Measurements from ENCODE around the gene TMCO4.

TMCO4 gene

DNA sequence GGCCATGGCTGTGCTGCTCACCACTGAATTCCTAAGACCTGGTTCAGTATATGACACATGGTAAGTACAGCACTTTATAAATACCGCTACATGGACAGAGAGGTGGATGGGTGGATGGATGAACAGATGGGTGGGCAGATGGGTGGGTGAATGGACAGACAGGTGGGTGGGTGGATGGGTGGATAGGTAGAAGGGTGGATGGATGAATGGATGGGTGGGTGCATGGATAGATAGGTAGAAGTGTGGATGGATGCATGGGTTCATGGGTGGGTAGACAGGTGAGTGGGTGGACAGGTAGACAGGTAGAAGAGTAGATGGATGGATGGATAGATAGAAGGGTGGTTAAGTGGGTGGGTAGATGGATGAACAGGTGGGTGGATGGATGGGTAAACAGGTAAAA lies 54.8 kb downstream of the TMCO4 start:
- DNase-seq: no peak

DNA sequence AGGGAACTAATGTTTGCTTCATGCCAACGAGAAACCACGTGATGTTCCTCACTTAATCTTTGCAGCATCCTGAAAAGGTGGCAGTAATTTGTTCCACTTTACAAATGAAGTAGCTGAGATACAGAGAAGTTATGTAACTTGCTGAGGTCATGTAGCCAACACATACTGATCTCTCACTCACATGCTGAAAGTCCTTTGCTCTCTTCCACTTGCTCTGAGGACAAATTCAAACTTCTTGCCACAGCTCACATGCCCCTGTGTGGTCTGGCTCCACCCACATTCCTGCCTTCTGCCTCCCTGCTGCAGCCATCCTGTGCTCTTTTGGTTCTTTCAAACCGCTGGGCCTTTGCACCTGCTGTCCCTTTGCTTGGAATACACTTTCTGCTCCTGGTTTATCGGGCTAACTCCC lies 55.4 kb downstream of the TMCO4 start:
- no peak for DNase-seq

DNA sequence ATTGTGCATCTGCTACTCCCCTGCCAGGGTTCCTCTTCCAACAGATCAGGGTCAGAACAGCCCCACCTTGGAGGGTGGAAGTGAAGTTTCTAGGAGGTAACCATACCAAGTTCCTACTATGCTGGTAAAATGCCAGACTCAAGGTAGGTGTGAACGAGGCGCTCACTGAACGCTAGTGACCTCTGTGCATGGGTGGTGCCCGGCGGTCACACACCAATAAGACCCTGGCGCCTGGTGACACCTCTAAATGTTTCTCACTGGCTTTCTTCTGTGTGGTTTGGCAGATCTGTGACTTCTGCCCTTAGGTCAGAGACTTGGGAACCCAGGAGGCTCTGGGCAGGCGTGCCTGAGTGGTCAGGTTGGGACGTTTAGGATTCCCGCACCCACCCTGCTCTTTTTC lies 55.9 kb downstream of the TMCO4 start:
- no peak for DNase-seq

DNA sequence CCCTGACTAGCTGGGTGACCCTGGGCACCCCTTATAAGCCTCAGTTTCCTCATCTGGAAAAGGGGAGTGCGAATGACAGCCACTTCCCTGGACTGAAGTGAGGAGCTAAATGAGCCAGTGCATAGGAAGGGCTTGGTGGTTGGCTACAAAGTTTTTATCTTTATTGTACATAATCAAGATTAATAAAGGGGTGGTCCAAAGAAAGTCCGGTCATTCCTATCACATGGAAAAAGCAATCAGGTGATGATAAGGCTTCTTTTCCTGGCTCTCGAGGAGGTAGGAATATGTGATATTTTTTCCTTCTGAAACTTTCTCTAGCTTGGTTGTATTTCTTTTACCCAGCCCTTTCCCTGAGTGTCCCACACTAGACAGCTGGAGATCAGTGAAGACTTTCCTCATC lies 56.5 kb downstream of the TMCO4 start:
- DNase-seq: no peak

DNA sequence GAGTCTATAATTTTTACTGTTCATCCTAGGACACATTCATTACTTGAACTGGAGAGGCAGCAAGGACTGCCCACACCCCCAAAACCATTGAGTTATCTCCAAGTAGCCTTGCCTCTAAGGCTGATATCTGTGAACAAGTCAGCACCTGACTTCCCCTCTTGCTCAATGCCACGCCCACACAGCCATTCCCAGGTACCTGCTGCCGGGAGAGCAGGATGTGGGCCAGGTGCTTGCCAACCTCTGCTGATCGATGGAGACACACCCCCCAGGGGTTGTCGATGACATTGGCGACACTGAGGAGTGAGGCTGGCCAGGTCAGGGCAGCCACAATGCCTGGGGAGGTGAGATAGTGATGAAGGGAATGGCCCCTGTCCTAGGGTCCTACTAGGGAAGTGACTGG lies 60.1 kb downstream of the TMCO4 start:
- DNase-seq: no peak

DNA sequence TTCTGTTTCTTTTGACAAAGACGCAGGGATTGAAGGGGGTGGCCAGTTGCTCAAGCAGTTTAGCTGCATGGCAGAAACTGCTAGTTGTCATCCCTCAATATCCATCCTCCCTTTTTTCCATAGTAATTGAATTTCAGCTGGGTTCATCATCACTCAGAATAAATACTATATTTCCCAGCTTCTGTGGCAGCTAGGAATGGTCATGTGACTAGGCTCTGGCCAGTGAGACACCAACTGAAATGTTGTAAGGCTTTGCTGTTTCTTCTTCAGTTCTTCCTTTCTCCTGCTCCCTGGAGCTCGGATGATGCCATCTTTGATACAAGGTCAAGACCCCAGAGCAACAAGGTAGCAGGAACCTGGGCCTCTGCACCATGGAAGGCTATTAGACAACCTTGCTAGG lies 61.0 kb downstream of the TMCO4 start:
- no peak for DNase-seq

DNA sequence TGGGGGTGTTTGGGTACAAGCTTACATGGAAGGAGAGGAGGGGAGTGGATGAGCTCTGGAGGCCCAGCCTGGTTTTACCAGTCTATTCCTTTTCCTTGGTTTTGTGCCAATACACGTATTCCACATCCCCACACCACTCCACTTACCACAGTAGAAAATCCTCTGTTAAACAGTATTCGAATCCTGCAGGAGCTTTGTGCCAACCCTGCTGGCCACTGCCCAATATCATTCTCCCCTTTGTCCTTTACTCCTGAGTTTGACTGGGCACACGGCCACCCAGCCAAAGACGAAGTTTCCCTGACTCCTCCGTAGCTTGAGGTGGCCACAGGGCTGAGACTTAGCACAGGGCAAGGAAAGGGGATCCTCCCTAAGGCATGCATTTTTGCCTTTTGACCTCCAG lies 61.6 kb downstream of the TMCO4 start:
- DNase-seq: no peak

DNA sequence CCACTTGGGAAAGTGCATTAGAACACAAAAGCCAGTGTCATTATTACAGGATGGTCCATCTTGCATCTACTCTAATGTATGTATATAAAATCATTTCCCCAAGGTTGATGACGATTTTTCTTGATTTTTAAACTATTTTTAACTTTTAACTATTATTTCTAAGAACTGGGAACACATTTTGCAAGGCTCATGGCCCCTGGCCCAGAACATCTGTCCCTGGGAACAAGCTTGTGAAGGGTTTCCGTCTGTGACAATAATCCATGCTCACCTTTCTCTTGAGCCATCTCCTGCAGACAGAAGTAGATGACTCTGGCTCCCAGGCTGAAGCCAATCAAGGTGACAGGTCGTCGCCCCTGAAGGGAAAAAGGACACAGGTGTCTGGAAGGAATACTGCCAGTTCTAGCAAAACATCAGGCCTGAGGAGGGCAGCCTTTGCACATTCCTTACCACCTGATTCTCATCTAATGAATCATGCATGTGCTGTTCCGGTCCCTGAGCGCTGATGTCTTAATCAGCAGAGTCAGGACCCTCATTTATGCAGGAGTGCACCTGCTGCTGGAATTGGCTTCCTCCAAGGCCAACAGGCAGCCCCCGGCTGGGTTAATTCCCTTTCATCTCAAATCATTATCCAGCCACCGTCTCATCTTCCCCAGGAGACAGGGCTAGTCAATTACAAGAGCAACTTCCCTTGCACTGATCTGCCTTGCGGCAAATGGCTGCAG lies 62.5 kb downstream of the TMCO4 start:
- no peak for DNase-seq

DNA sequence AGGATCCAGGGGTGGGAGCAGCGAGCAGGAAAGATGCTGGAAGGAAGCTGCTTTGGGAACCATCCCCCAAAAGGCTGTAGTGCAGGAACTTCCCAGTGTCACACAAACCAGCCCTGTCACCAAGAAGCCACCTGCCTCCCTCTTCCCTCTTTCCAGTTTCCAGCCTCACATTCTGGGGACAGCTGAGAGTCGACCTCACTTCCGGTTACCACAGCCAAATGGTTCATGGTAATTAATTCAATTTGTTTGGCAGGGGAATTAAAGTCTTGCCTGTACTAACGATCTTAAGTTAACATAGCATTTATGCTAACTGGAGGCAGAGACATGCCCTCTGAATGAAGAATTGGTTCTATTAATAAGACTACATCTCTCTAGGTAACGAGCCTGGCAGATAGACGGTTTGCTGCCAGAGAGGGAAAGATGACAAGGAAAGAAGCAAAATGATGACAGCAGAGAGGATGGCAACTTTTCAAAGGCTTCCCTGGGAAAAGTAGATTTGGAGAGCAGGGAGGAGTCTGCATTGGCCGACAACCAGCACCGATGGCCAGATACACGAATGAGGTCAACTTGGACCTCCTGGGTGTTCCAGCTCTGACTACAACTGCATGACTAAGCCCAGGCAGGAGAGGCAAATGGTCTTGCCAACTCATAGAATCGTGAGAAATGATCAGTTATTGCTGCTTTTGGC lies 64.1 kb downstream of the TMCO4 start:
- DNase-seq: no peak

DNA sequence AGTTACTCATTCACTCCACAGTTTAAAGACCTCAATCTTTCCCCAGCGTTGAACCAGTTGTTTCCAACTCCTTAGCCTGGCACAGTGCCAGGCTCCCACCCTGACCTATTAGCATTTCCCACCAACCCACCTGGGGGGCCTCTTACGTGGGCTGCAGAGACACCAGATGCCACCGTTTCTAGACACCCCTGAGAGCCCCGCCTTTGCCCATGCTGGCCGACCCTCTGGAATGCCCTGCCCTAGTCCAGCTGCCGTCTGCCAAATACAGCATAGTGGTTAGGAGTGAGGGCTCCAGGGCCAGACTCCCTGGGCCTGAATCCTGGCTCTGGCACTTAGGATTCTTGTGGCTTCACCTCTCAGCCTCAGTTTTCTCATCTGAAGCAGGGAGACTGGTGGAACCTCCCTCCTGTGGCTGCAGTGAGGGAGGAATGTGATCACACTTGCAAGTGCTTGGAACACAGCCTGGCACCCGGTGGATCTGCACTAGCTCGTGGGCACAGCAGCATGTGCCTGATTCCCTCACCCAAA lies 65.2 kb downstream of the TMCO4 start:
- no peak for DNase-seq

DNA sequence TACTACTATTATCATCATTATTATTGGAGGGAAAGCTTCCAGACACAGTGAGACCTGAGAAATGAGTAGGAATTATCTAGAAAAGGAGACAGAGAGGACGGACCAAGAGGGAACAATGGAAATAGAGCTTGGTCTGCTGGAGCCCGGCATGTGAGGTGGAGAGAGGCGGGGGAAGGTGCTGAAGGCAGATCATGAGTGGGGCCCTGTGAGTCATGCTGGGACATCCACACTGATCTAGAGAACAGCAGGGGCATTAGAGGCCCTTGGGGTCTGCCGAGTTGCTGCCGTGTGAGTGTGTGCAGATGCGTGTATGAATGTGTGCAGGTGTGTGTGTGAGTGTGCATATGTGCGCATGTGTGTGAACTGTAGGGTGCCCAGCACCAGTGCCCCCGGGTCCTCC lies 65.7 kb downstream of the TMCO4 start:
- DNase-seq: no peak

DNA sequence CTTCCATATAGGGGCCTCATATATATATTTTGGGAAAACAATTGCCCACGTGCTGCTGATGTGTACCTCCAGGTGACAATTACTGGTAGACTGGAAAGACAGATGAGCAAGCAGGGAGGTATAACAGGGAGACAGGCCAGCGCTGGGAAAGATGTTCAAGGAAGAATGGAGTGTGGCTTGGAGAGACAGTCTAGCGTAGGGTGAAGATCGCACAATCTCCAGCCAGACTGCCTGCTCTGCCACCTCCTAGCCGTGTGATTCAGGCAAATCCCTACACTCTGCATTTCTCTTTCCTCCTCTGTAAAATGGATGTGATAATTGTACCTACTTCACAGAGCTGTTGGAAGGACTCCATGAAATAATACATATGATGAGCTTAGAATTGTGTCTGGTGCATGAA lies 66.1 kb downstream of the TMCO4 start:
- no peak for DNase-seq

DNA sequence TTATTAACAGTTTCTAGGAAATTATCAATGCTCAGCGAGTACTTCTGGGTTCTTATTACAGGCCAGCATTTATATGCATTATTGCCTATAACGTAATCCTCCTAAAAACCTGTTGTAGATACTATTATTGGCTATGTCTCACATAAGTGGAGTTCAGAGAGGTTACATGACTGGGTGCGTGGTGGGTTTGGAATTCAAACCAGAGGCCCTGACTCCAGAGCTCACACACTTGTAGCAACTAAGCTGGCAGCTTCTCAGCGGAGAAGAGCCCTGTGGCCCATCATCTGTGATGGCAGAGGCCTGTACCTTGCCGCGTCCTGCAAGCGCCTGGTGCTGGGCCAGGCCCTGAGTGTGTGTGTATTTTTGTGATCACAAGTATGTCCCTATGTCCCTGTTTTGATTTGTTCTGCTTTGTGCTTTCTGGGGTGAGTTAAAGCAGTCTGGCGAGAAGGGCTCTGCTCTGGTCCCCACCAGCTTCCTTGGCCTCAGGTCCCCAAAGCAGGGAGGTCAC lies 68.3 kb downstream of the TMCO4 start:
- DNase-seq: no peak

DNA sequence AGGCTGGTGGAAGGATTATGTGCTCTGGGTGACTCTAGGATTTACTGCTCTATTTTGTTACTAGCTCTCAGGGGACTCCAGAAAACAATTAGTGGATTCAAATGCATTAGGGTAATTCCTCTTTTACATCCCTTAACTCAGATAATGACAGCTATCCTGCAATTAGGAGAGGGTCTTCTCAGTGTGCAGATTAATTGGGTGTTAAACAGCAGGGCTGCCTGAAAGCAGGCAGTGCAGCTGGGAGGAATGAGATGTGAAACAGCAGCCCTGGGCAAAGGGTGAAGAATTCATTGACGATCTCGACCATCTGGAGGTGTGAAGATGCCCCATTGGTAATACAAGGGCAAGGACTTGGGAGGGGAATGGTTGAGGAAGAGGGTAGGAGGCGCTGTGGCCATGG lies 68.9 kb downstream of the TMCO4 start:
- DNase-seq: no peak

DNA sequence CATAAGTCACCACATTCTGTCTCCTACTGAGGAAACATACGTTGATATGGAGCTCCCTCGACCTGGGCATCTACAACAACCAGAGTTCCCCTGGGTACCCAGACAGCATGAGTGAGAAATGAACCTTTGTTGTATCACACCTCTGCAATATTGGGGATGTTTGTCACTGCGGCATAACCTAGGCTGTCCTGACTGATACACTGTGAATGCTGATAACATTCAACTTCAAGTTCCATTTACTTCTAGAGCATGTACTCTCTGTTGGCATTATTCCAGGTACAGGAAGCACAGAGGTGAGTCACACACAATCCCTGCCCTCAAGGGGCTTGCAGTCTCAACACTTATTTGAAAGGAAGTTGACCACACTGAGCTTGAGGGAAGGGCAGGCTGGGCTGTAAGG lies 69.5 kb downstream of the TMCO4 start:
- no peak for DNase-seq

DNA sequence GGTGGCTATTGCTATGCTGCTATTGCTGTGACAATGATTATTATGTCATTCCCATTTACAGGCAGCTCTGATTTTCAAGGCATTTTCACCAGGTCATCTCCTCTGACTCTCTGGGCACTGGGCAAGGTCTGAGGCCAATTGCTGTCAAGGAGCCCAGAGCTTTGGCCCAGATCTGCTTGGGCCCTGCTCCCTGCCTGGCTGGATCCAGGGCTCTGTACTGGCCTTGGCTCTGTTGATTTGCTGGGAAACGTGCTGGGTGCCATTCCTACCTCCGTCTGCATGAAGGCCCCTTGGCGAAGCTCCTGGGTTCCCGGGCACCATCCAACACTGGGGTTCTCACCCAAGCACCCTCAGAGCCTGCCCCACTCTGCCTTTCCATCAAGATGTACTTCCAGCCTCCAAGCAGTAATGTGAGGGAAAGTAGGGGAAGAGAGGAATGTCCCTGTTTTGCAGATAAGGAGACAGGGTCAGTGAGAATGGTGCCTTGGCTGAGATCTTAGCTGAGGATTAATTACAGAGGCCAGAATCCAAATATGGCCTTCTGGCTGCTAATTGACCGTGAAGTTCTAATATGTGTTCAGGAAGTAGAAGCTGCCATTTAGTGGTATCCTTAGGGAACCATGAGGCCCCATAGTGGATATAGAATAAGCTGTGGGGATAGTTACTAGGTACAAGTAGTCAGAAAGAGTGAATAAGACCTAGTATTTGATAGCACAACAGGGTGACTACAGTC lies 71.1 kb downstream of the TMCO4 start:
- no peak for DNase-seq

DNA sequence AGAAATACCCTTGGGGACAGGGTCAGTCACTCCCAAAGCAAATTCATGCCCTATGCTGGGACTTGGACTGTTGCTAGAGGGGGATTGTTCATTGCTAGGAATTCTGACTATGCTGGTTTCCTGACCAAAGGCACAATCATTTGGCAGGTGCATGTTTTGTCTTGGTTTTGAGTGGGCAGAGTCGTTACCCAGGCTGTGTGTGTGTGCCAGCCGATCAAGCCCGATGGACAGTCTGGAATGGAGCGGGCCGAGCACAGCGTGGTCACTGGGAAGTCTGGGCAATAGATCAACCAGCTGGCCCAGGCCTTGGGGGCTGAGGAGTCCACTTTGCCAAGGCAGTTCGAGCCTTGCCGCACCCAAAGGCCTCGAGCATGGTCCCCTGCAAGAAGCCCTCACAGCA lies 74.1 kb downstream of the TMCO4 start:
- DNase-seq: no peak

DNA sequence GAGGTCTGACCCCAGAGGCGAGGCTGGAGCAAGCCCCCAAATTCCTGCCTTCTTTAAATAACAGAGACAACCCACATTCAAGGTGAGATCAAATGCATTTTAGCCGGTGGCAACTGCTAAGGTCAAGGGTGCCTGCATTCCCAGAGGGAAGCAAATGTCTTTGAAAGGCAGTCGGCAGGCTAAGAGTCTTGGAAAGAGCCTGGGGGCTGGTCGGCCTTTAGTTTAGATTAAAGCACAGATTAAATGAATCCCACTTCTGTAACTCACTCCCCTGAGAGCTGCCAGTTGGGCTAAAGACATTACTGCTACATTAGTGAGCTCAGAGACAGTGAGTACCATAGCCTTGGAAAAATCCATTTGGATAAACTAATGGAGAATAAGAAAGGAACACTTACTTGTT lies 75.8 kb downstream of the TMCO4 start:
- no peak for DNase-seq

DNA sequence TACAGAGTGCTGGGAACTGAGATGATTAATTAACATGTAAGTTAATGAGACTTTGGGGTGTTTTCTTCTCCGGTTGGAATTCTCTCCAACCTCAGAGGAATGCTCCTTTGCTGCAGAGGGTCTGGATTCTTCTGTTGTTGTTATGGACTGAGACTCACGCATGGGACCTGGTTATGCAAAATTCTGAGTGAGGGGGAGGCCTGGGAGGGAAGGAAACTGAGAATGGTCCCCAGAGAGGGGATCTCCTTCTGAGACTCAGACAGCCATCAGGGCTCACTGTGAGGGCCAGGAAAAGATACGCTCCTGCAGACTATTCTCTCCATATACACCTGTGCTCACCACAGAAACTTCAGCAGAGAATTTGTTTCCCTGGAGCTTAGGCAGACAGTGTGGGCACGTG lies 78.7 kb downstream of the TMCO4 start:
- DNase-seq: no peak

DNA sequence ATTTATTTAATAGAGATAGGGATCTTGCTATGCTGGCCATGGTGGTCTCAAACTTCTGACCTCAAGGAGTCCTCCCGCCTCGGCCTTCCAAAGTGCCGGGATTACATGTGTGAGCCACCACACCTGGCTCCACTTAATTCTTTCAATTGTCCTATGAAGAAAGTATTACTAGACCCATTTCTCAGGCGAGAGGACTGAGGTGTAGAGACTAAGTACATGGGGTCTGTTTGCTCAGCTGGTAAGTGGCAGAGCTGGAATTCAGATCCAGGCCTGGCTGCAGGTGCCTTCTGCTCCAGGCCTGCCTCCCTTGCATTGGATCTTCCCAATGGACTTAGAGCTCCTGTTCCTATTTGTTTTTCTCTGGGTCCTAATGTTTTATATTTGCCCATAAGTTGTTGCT lies 79.5 kb downstream of the TMCO4 start:
- DNase-seq: no peak

DNA sequence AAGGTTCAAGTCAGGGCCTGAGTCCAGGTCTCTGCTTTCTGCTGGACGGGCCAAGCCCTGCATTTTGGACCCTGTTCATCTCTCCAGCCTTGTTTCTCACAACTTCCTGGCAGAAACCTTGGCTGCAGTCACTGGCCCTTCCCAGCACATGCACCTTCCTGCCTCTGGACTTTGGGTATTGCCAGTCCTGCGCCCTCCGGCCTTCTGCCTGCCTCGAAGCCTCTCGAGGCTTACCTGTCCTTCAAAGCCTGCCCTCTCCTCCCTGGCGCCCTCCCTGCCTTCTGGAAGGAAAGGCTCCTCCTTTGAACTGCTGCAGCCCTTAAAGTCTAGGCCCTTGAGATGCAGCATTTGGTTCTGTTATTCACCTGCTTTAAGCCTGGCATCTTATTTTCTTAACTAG lies 82.2 kb downstream of the TMCO4 start:
- no peak for DNase-seq

DNA sequence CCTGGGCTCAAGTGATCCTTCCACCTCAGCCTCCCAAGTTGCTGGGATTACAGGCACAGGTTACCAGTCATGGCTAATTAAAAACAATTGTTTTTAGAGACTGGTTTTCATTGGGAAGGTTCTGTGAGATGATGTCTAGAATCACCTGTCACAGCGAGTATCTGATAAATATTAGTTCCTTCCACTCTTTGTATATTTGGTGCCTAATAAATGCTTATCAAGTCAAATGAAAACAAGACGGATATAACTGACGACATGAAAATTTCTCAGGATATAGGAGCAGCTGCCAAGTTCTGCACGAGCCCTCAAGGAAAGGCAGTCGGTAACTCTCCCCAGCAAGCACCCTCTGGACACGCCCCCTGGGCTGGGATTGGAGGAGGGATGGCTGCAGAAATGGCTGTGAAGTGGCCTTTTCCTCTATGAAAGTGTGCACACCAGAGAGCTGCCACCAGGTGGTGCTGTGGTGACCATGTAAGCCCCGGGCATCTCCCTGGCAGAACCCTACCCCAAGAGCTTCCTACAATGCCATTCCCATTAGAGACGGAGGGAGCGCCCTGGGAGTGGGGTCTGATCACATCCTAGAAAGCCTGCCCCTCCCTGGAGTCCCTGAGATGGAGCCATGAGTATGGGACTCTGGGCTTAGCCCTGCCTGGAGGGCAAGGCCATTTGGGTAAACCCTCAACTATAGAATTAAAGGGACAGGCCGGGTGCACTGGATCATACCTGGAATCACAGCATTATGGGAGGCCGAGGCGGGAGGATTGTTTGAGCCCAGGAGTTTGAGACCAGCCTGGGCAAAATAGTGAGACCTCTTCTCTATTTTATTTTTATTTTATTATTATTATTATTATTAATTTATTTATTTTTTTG lies 84.1 kb downstream of the TMCO4 start:
- peak; percentile 50 for DNase-seq

DNA sequence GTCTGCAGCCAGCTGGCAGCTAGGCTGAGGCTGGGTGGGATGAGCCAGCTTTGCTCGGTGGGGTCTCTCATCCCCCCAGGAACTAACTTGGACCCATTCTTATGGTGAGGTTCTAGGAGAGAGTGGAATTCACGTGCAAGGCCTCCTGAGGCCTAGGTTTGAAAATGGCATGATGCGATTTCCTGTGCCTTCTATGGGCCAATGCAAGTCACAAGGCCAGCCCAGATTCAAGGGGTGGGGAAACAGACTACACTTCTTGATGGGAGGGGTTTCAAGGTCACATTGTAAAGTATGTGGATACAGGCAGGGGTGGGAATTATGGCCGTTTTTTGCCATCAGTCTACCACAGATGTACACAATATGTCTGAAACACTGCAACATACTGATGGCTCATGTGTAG lies 86.8 kb downstream of the TMCO4 start:
- no peak for DNase-seq

Measured in NK-92 treated with Interleukin-12 subunit alpha and Interleukin-12 subunit beta, amount 100 ng/mL, for 24 hours (cell line).